ENCODE results near the gene DNAJC5.
A peak's percentile ranks its signal among the peaks of the same experiment; 100 is the strongest.

Gene DNAJC5

GRCh38 chr20:63978319-63979228, 83.6 kb downstream of the DNAJC5 start:
- DNase-seq (ENCODE audit: low read depth in 2 of 3, low spot score in 1 of 3) = peak; percentile 36 to 77 (median 46)

- no peak for DNase-seq (ENCODE audit: low read depth in 2 of 3, low spot score in 1 of 3)
Observed at GRCh38 chr20:63979229-63979556, 84.3 kb downstream of the DNAJC5 start.

- peak; percentile 85 to 87 (median 85) for DNase-seq (ENCODE audit: low read depth in 2 of 3, low spot score in 1 of 3)
Observed at GRCh38 chr20:63979557-63980316, 84.8 kb downstream of the DNAJC5 start, which contains the start of gene SAMD10. SAMD10 (minus strand) TSS chr20:63979642; CDS start chr20:63979467, 175 bp downstream.

GRCh38 chr20:63980317-63980805, 85.4 kb downstream of the DNAJC5 start:
- DNase-seq (ENCODE audit: low read depth in 2 of 3, low spot score in 1 of 3) = peak in 2 of 3 donors; percentile 32 to 39

GRCh38 chr20:63980806-63981728, 86.1 kb downstream of the DNAJC5 start, which contains the start of gene PRPF6:
PRPF6 (plus strand) TSS chr20:63981132; CDS start chr20:63981246, 114 bp downstream.
- DNase-seq (ENCODE audit: low read depth in 2 of 3, low spot score in 1 of 3) = peak; percentile 88 to 94 (median 91)

GRCh38 chr20:63982937-63983336, 88.0 kb downstream of the DNAJC5 start:
- no peak for DNase-seq (ENCODE audit: low read depth in 2 of 3, low spot score in 1 of 3)

Data from stimulated activated CD4-positive, alpha-beta T cell treated with anti-CD3 and anti-CD28 coated beads, Interleukin-12 subunit alpha, Interleukin-12 subunit beta, amount 100 ng/mL, for 48 hours (primary cell).